HepG2 (cell line): ENCODE results near the gene SPATA12. TPM values are rescaled to one million over a fixed set of nuclear protein-coding genes. Genes with fewer than 3 reads are reported as not detected.
A peak's percentile ranks its signal among the peaks of the same experiment; 100 is the strongest.

ENCODE experiments used
- BRCA1 ChIP-seq: sonication (generic); formaldehyde crosslinking; IDR thresholded peaks from 2 replicates; pipeline ENCODE4 v1.4.0; 2020; ENCODE audit warnings: missing genetic modification reagents
- FOXK1 ChIP-seq: sonication (generic); formaldehyde crosslinking; IDR thresholded peaks from 2 replicates; pipeline ENCODE4 v1.4.0; 2020; ENCODE audit warnings: low read depth, missing genetic modification reagents, borderline replicate concordance
- GATAD1 ChIP-seq: IDR thresholded peaks from 2 replicates; pipeline ENCODE4 v1.6.1; 2016; ENCODE audit warnings: missing genetic modification reagents, missing compliant biosample characterization
- KAT8 ChIP-seq: IDR thresholded peaks from 2 replicates; pipeline ENCODE4 v1.6.1; 2016; ENCODE audit warnings: missing genetic modification reagents, missing compliant biosample characterization
- MAX ChIP-seq: IDR thresholded peaks from 2 replicates; pipeline ENCODE4 v1.6.1; 2012; ENCODE audit warnings: inconsistent platforms
- MIER2 ChIP-seq: IDR thresholded peaks from 2 replicates; pipeline ENCODE4 v1.6.1; 2016; ENCODE audit warnings: missing biosample characterization, missing genetic modification reagents
- MYC ChIP-seq: sonication (generic); formaldehyde crosslinking; IDR thresholded peaks from 2 replicates; pipeline ENCODE4 v1.9.0; 2021; ENCODE audit warnings: missing genetic modification reagents, borderline replicate concordance
- PREB ChIP-seq: sonication (generic); formaldehyde crosslinking; IDR thresholded peaks from 2 replicates; pipeline ENCODE4 v1.4.0; 2020; ENCODE audit warnings: missing genetic modification reagents
- RFX3 ChIP-seq: IDR thresholded peaks from 2 replicates; pipeline ENCODE4 v1.6.1; 2016; ENCODE audit warnings: missing biosample characterization, missing genetic modification reagents
- SNAPC2 ChIP-seq: sonication (generic); formaldehyde crosslinking; IDR thresholded peaks from 2 replicates; pipeline ENCODE4 v1.8.1; 2022; ENCODE audit warnings: mild to moderate bottlenecking, missing genetic modification reagents
- STAG1 ChIP-seq: sonication (generic); formaldehyde crosslinking; IDR thresholded peaks from 2 replicates; pipeline ENCODE4 v1.4.0; 2020; ENCODE audit warnings: missing genetic modification reagents
- TBX2 ChIP-seq: sonication (generic); formaldehyde crosslinking; IDR thresholded peaks from 2 replicates; pipeline ENCODE4 v1.5.0; 2020; ENCODE audit warnings: missing genetic modification reagents, mild to moderate bottlenecking, borderline replicate concordance
- TCF7L2 ChIP-seq: IDR thresholded peaks from 2 replicates; pipeline ENCODE4 v1.6.1; 2011; ENCODE audit warnings: mild to moderate bottlenecking, low read depth, low read length, moderate library complexity
- ZMYM4 ChIP-seq: sonication (generic); formaldehyde crosslinking; IDR thresholded peaks from 2 replicates; pipeline ENCODE4 v1.8.1; 2023; ENCODE audit warnings: mild to moderate bottlenecking, missing genetic modification reagents
- ZNF24 ChIP-seq: fragments of 450-650 bp; IDR thresholded peaks from 2 replicates; pipeline ENCODE4 v1.6.1; 2017; ENCODE audit warnings: antibody characterized with exemption, mild to moderate bottlenecking
- ZNF256 ChIP-seq: sonication (generic); formaldehyde crosslinking; conservative IDR thresholded peaks from 2 replicates; pipeline ENCODE4 v1.4.0; 2020; ENCODE audit warnings: missing genetic modification reagents
- ZNF451 ChIP-seq: sonication (generic); formaldehyde crosslinking; IDR thresholded peaks from 2 replicates; pipeline ENCODE4 v1.5.0; 2020; ENCODE audit warnings: mild to moderate bottlenecking, missing genetic modification reagents
- ZNF616 ChIP-seq: sonication (generic); formaldehyde crosslinking; IDR thresholded peaks from 2 replicates; pipeline ENCODE4 v1.5.0; 2020; ENCODE audit warnings: low read depth, mild to moderate bottlenecking, missing genetic modification reagents
- ZNF850 ChIP-seq: sonication (generic); formaldehyde crosslinking; conservative IDR thresholded peaks from 2 replicates; pipeline ENCODE4 v1.9.0; 2021; ENCODE audit warnings: mild to moderate bottlenecking, missing genetic modification reagents
- polyA plus RNA-seq, 8 experiments: library from polyadenylated mRNA; depleted of rRNA in 3 of 8; stranded (reverse) in 7 of 8; unstranded in 1 of 8; fragments of >200 nt; fragmentation: Illumina TruSeq in 4 of 8; extraction: Trizol in 4 of 8; gene quantifications; 2 replicates each; pipeline versions ENCODE4 v1.2.1 to v1.2.3, GENCODE V29; 2011 to 2016; ENCODE audit warnings: low read depth in 4 of 8, missing spikeins in 1 of 8, mixed read lengths in 1 of 8; ENCODE audit not compliant: insufficient read depth in 1 of 8
- total RNA-seq, 5 experiments: library from RNA; depleted of rRNA; stranded (reverse); fragments of >200 nt; fragmentation: Illumina TruSeq; extraction: Trizol; gene quantifications; 2 replicates each; pipeline ENCODE4 v1.2.3, GENCODE V29; 2016; ENCODE audit warnings: low read depth in 1 of 5
- TF ChIP-seq, protein P1 (sequence below): sonication (generic); formaldehyde crosslinking; IDR thresholded peaks from 2 replicates; pipeline ENCODE4 v1.4.0; 2020; ENCODE audit warnings: missing genetic modification reagents, borderline replicate concordance
- TF ChIP-seq, protein P2 (sequence below): fragments of 450-650 bp; IDR thresholded peaks from 2 replicates; pipeline ENCODE4 v1.6.1; 2017
- TF ChIP-seq, protein P3 (sequence below): sonication (generic); formaldehyde crosslinking; IDR thresholded peaks from 2 replicates; pipeline ENCODE4 v1.5.1; 2020; ENCODE audit warnings: missing genetic modification reagents, mild to moderate bottlenecking, borderline replicate concordance

The SPATA12 gene
- total and polyA plus RNA-seq, 2 of the 13 experiments (the other 11 are each of a cell fraction or from before 2014, with no cell fraction given), result 0.09 to 0.25 TPM

- TF ChIP-seq FOXK1 (CRISPR knock-in tag), result peak; percentile 65; the same call in 1 of the 2 replicates
- peak; percentile 93 for TF ChIP-seq STAG1 (CRISPR knock-in tag)
- 0 out of 2 replicates have a peak, but pooled peaks have one; percentile 19 for TF ChIP-seq ZMYM4 (CRISPR knock-in tag)
- no peak for TF ChIP-seq ZNF256
- TF ChIP-seq ZNF24, result no peak
- TF ChIP-seq TBX2 (CRISPR knock-in tag), result no peak; the same call in 1 of the 2 replicates
- no peak for TF ChIP-seq PREB (CRISPR knock-in tag)
- TF ChIP-seq, protein P1, sequence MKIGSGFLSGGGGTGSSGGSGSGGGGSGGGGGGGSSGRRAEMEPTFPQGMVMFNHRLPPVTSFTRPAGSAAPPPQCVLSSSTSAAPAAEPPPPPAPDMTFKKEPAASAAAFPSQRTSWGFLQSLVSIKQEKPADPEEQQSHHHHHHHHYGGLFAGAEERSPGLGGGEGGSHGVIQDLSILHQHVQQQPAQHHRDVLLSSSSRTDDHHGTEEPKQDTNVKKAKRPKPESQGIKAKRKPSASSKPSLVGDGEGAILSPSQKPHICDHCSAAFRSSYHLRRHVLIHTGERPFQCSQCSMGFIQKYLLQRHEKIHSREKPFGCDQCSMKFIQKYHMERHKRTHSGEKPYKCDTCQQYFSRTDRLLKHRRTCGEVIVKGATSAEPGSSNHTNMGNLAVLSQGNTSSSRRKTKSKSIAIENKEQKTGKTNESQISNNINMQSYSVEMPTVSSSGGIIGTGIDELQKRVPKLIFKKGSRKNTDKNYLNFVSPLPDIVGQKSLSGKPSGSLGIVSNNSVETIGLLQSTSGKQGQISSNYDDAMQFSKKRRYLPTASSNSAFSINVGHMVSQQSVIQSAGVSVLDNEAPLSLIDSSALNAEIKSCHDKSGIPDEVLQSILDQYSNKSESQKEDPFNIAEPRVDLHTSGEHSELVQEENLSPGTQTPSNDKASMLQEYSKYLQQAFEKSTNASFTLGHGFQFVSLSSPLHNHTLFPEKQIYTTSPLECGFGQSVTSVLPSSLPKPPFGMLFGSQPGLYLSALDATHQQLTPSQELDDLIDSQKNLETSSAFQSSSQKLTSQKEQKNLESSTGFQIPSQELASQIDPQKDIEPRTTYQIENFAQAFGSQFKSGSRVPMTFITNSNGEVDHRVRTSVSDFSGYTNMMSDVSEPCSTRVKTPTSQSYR (CRISPR knock-in tag), result no peak
- no peak for TF ChIP-seq ZNF850 (CRISPR knock-in tag)
- TF ChIP-seq, protein P2, sequence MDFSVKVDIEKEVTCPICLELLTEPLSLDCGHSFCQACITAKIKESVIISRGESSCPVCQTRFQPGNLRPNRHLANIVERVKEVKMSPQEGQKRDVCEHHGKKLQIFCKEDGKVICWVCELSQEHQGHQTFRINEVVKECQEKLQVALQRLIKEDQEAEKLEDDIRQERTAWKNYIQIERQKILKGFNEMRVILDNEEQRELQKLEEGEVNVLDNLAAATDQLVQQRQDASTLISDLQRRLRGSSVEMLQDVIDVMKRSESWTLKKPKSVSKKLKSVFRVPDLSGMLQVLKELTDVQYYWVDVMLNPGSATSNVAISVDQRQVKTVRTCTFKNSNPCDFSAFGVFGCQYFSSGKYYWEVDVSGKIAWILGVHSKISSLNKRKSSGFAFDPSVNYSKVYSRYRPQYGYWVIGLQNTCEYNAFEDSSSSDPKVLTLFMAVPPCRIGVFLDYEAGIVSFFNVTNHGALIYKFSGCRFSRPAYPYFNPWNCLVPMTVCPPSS, result no peak
- TF ChIP-seq MIER2, result 0 out of 2 replicates have a peak, but pooled peaks have one; percentile 25
- TF ChIP-seq, protein P3, sequence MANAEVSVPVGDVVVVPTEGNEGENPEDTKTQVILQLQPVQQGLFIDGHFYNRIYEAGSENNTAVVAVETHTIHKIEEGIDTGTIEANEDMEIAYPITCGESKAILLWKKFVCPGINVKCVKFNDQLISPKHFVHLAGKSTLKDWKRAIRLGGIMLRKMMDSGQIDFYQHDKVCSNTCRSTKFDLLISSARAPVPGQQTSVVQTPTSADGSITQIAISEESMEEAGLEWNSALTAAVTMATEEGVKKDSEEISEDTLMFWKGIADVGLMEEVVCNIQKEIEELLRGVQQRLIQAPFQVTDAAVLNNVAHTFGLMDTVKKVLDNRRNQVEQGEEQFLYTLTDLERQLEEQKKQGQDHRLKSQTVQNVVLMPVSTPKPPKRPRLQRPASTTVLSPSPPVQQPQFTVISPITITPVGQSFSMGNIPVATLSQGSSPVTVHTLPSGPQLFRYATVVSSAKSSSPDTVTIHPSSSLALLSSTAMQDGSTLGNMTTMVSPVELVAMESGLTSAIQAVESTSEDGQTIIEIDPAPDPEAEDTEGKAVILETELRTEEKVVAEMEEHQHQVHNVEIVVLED, result no peak; the same call in 1 of the 2 replicates
- TF ChIP-seq ZNF616 (CRISPR knock-in tag), result no peak
- peak; percentile 75 for TF ChIP-seq MAX
- TF ChIP-seq KAT8 (CRISPR knock-in tag), result 0 out of 2 replicates have a peak, but pooled peaks have one; percentile 22
- TF ChIP-seq MYC (CRISPR knock-in tag), result no peak
- TF ChIP-seq SNAPC2, result no peak
- no peak for TF ChIP-seq BRCA1 (CRISPR knock-in tag)
- no peak for TF ChIP-seq ZNF451
- 0 out of 2 replicates have a peak, but pooled peaks have one; percentile 22 for TF ChIP-seq GATAD1 (CRISPR knock-in tag)
- TF ChIP-seq RFX3, result no peak
- TF ChIP-seq TCF7L2, result no peak
These were observed 39.7 kb downstream of the SPATA12 start (continued) for GRCh38 chr3:57100046-57100695.
